Measurements from ENCODE around the gene TXNRD2. TPM values are rescaled to one million over a fixed set of nuclear protein-coding genes. Genes with fewer than 3 reads are reported as not detected.

Gene TXNRD2
- total and polyA plus RNA-seq, 2 of the 4 experiments (the other 2 are of a cell fraction), result 15.6 to 25.7 TPM

GRCh38 chr22:19893363-19893762, 48.3 kb downstream of the TXNRD2 start:
- in situ Hi-C loops (cut with MboI; ENCODE audit: low sequenced_read_pairs), result no loop called here
- WGBS, 2 experiments (ENCODE audit: extremely low coverage in 2 of 2, insufficient read length in 1 of 2), result 98% methylated on average over 9 of the region's 15 CpGs; no CpG with 5 or more reads in 1 of the 2 experiments
- Histone ChIP-seq H4K20me1 (ENCODE audit: insufficient read depth, low read length) (no peaks in the 10 kb centered on the region; the same call in 1 of the 2 replicates), H3K27ac (ENCODE audit: insufficient read depth, low read length) (peak overlapping the region; percentile 7; the same call in 1 of the 2 replicates), H2AK9ac (replicated peaks; ENCODE audit: low read depth, low read length, poor library complexity) (peak overlapping the region; percentile 7), H2BK5ac (ENCODE audit: low read depth, low read length, poor library complexity, severe bottlenecking) (no peak overlapping the region), H3K9me3 (ENCODE audit: control insufficient read depth, insufficient read depth, low read length) (no peaks in the 10 kb centered on the region), H3K23ac (ENCODE audit: low read depth, low read length) (0 out of 2 replicates have a peak overlapping the region, but pooled peaks have one; percentile 3), H3K79me1 (ENCODE audit: low read depth in 1 of 2, low read length in 2 of 2) (peaks cover 0 to 26% of the 10 kb centered on the region in 2 experiments; a peak in 2 of 4 replicates), H3K4me1 (ENCODE audit: control insufficient read depth, insufficient read depth, low read length) (peaks cover 27% of the 10 kb centered on the region), H3K27me3 (ENCODE audit: control insufficient read depth, insufficient read depth, low read length) (no peaks in the 10 kb centered on the region), H3K4ac (ENCODE audit: low read depth, low read length) (peak overlapping the region; percentile 97), H3K36me3 (ENCODE audit: control insufficient read depth, insufficient read depth, low read length) (peaks cover 13% of the 10 kb centered on the region), H2AFZ (replicated peaks; ENCODE audit: low read length, poor library complexity) (peak overlapping the region; percentile 48), H3K9me1 (ENCODE audit: insufficient read depth, low read length) (peaks cover 9% of the 10 kb centered on the region; the same call in 1 of the 2 replicates), H2BK120ac (ENCODE audit: low read depth, low read length) (peak overlapping the region; percentile 97), H3K56ac (ENCODE audit: extremely low read depth, insufficient read depth, low read length) (no peak overlapping the region), H3K4me2 (ENCODE audit: low read depth, low read length) (no peak overlapping the region), H2BK15ac (ENCODE audit: low read depth, low read length) (peak overlapping the region; percentile 88; the same call in 1 of the 3 replicates), H3K4me3 (ENCODE audit: insufficient read depth, low read depth, low read length) (no peak overlapping the region), H4K8ac (ENCODE audit: low read depth in 2 of 2, low read length in 2 of 2) (peak overlapping the region; percentile 78 to 96; a peak in 2 of 4 replicates), H3K18ac (ENCODE audit: low read depth, low read length) (no peak overlapping the region), H2AK5ac (ENCODE audit: low read depth, low read length) (peak overlapping the region; percentile 95), H4K5ac (ENCODE audit: low read depth, low read length) (no peak overlapping the region), H4K91ac (ENCODE audit: insufficient read depth, low read depth, low read length) (peak overlapping the region; percentile 96), H3K9ac (ENCODE audit: low read depth, low read length) (no peak overlapping the region), H3K14ac (replicated peaks; ENCODE audit: low read depth, low read length) (no peak overlapping the region), H2BK20ac (ENCODE audit: low read depth, low read length) (peak overlapping the region; percentile 54)
- TF ChIP-seq RAD21 (IDR thresholded peaks at IDR 0.05; ENCODE audit: low read length) (no peak), RFX5 (IDR thresholded peaks at IDR 0.05; ENCODE audit: low read depth, low read length) (no peak), FOS (IDR thresholded peaks at IDR 0.05; ENCODE audit: low read depth, low read length) (no peak), MAFK (IDR thresholded peaks at IDR 0.05; ENCODE audit: low read depth, low read length) (no peak), POLR2A (IDR thresholded peaks at IDR 0.05; ENCODE audit: low read depth, low read length) (no peak), MXI1 (IDR thresholded peaks at IDR 0.05; ENCODE audit: borderline replicate concordance, low read depth, low read length) (no peak), ELK1 (IDR thresholded peaks at IDR 0.05; ENCODE audit: borderline replicate concordance, low read depth, low read length) (no peak), CHD1 (IDR thresholded peaks at IDR 0.05; ENCODE audit: low read depth, low read length) (no peak), RCOR1 (IDR thresholded peaks at IDR 0.05; ENCODE audit: insufficient replicate concordance, low read length) (no peak), MAZ (IDR thresholded peaks at IDR 0.05; ENCODE audit: borderline replicate concordance, low read depth, low read length) (no peak), NFE2L2 (IDR thresholded peaks at IDR 0.05; ENCODE audit: low read depth, low read length) (no peak), CEBPB (IDR thresholded peaks at IDR 0.05; ENCODE audit: low read depth, low read length) (no peak), SMC3 (IDR thresholded peaks at IDR 0.05; ENCODE audit: low read depth, low read length) (no peak)
- TF ChIP-seq, protein P1, sequence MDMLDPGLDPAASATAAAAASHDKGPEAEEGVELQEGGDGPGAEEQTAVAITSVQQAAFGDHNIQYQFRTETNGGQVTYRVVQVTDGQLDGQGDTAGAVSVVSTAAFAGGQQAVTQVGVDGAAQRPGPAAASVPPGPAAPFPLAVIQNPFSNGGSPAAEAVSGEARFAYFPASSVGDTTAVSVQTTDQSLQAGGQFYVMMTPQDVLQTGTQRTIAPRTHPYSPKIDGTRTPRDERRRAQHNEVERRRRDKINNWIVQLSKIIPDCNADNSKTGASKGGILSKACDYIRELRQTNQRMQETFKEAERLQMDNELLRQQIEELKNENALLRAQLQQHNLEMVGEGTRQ (IDR thresholded peaks at IDR 0.05; ENCODE audit: low read depth, low read length), result no peak
- TF ChIP-seq, protein P2, sequence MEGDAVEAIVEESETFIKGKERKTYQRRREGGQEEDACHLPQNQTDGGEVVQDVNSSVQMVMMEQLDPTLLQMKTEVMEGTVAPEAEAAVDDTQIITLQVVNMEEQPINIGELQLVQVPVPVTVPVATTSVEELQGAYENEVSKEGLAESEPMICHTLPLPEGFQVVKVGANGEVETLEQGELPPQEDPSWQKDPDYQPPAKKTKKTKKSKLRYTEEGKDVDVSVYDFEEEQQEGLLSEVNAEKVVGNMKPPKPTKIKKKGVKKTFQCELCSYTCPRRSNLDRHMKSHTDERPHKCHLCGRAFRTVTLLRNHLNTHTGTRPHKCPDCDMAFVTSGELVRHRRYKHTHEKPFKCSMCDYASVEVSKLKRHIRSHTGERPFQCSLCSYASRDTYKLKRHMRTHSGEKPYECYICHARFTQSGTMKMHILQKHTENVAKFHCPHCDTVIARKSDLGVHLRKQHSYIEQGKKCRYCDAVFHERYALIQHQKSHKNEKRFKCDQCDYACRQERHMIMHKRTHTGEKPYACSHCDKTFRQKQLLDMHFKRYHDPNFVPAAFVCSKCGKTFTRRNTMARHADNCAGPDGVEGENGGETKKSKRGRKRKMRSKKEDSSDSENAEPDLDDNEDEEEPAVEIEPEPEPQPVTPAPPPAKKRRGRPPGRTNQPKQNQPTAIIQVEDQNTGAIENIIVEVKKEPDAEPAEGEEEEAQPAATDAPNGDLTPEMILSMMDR (conservative IDR thresholded peaks at IDR 0.05; ENCODE audit: low read depth, low read length), result no peak
- DNase-seq (no peak), ATAC-seq (ENCODE audit: low read depth) (no peak)
- intact Hi-C loops (cut with micrococcal nuclease), result loop anchor here (5.0 kb wide), 1 partner anchor 49 kb away; the partner anchor contains the start of genes COMT and TXNRD2
- no TSS peak for BruUV-seq (replicated peaks)
- ChIA-PET POLR2A (ENCODE audit: unreplicated experiment) (no interaction called here), CTCF (no interaction called here)
- dilution Hi-C loops (cut with HindIII; ENCODE audit: low sequenced_read_pairs, unreplicated experiment), result no loop called here

Data from IMR-90 (cell line).